PC-9 (cell line): ENCODE measurements around the gene GIGYF1.

Experiments used
- CTCF ChIP-seq: fragments of 200-600 bp; sonication (generic); conservative IDR thresholded peaks from 2 replicates; pipeline ENCODE4 v1.6.1; 2017; ENCODE audit warnings: mixed run types, antibody characterized with exemption, mild to moderate bottlenecking, moderate library complexity
- EZH2 ChIP-seq: fragments of 200-600 bp; sonication (generic); IDR thresholded peaks from 2 replicates; pipeline ENCODE4 v1.8.0; 2017; ENCODE audit warnings: antibody characterized with exemption, low read depth

- TF ChIP-seq CTCF (no peak), EZH2 (no peak)
Observed at GRCh38 chr7:100674411-100675104, 19.5 kb downstream of the GIGYF1 start.
